AG04450 (cell line): ENCODE measurements around the gene SEC24D. TPM values are rescaled to one million over a fixed set of nuclear protein-coding genes. Genes with fewer than 3 reads are reported as not detected.

Experiments used
- CTCF ChIA-PET: fragments of 300-600, 350-600 bp; formaldehyde crosslinking; extraction: SDS; loops from one replicate; lab custom pipeline; 2022; ENCODE audit warnings: antibody characterized with exemption, inconsistent platforms; lab: Charles Lee
- POLR2A ChIA-PET: fragments of 350-600 bp; formaldehyde crosslinking; extraction: SDS; loops from one replicate; lab custom pipeline; 2021; ENCODE audit warnings: antibody characterized with exemption, inconsistent platforms; lab: Yijun Ruan, JAX
- DNase-seq: peaks from one replicate; pipeline ENCODE4 v3.0.0-alpha.2; 2011; ENCODE audit warnings: low read depth, low spot score
- H3K27ac ChIP-seq: one replicate; pipeline ENCODE4 v1.5.1; 2012; ENCODE audit warnings: low read depth, low read length, control low read depth
- H3K27me3 ChIP-seq: one replicate; pipeline ENCODE4 v1.6.0; 2012; ENCODE audit warnings: low read length; ENCODE audit not compliant: control insufficient read depth, insufficient read depth
- H3K4me3 ChIP-seq: 2 replicates; pipeline ENCODE4 v1.5.1; 2011; ENCODE audit warnings: mild to moderate bottlenecking, low read depth, low read length, control low read depth
- H3K9me3 ChIP-seq: 2 replicates; pipeline ENCODE4 v1.5.1; 2012; ENCODE audit warnings: low read length; ENCODE audit not compliant: control insufficient read depth, insufficient read depth
- CTCF ChIP-seq: IDR thresholded peaks from 2 replicates; pipeline ENCODE4 v1.5.1; 2011; ENCODE audit warnings: low read depth, low read length, control low read depth, inconsistent platforms
- polyA plus RNA-seq: library from polyadenylated mRNA; depleted of rRNA; stranded (reverse); fragments of >200 nt; gene quantifications from 2 replicates; pipeline ENCODE4 v1.2.3, GENCODE V29; 2011

SEC24D gene
- polyA plus RNA-seq, 1 experiment = 113 TPM

GRCh38 chr4:118803253-118803652 is 32.7 kb downstream of the SEC24D start:
- H3K4me3 ChIP-seq = no peak overlapping the region
- DNase-seq = no peak
- no peak overlapping the region for H3K27ac ChIP-seq
- H3K27me3 ChIP-seq = no peaks in the 10 kb centered on the region
- no peaks in the 10 kb centered on the region for H3K9me3 ChIP-seq
- no peak for TF ChIP-seq CTCF
- ChIA-PET CTCF (interaction anchor here (0.8 kb wide), 1 partner anchor 63 kb away, joined by 3 read pairs; no protein-coding TSS in a partner anchor), POLR2A (no interaction called here)

GRCh38 chr4:118801895-118802575 is 33.9 kb downstream of the SEC24D start:
- CTCF ChIA-PET = interaction anchor here (0.6 to 0.7 kb wide), 2 partner anchors 55 to 61 kb away, joined by 3 to 5 read pairs; no protein-coding TSS in a partner anchor

GRCh38 chr4:118799231-118799942 is 36.5 kb downstream of the SEC24D start:
- no peak overlapping the region for H3K4me3 ChIP-seq
- H3K9me3 ChIP-seq = no peaks in the 10 kb centered on the region
- TF ChIP-seq CTCF = no peak
- H3K27ac ChIP-seq = no peak overlapping the region
- no peaks in the 10 kb centered on the region for H3K27me3 ChIP-seq
- DNase-seq = no peak
- POLR2A ChIA-PET = no interaction called here
- CTCF ChIA-PET = no interaction called here

More at GRCh38 chr4:118801895-118802575, 33.9 kb downstream of the SEC24D start:
- Histone ChIP-seq H3K27ac (no peak overlapping the region), H3K27me3 (no peaks in the 10 kb centered on the region), H3K4me3 (no peak overlapping the region), H3K9me3 (no peaks in the 10 kb centered on the region)
- POLR2A ChIA-PET = no interaction called here
- no peak for DNase-seq
- no peak for TF ChIP-seq CTCF

GRCh38 chr4:118798658-118799057 is 37.3 kb downstream of the SEC24D start:
- peak overlapping the region; percentile 13 for H3K27ac ChIP-seq
- no peaks in the 10 kb centered on the region for H3K9me3 ChIP-seq
- 0 out of 2 replicates have a peak, but pooled peaks have one; percentile 9 for TF ChIP-seq CTCF
- H3K4me3 ChIP-seq = no peak overlapping the region
- no peak for DNase-seq
- H3K27me3 ChIP-seq = no peaks in the 10 kb centered on the region
- CTCF ChIA-PET = no interaction called here
- POLR2A ChIA-PET = no interaction called here
